ENCODE results near the gene DPEP3.

DPEP3 gene

DNA sequence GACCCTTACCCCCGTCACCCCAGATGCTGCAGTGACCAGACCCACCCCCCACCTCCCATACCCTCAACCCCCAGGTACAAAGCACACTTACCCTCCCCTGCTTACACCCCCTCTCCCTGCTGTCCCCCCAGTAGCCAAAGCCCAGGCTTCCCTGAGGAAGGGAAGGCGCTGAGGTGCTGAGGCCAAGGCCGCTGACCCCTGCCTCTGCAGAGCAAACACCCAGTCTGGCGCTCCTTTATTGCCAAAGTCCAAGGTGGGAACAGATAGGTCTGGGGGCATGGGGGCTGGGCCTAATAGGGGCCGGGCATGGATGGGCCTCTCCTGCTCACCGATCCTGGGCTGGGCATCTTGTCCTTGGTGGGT, 37.1 kb downstream of the DPEP3 start:
- Histone ChIP-seq H3F3A (ENCODE audit: insufficient read depth, low read length) (no peaks in the 10 kb centered on the region), H3K36me3 (ENCODE audit: insufficient read depth, low read length) (peaks cover 14% of the 10 kb centered on the region; the same call in 1 of the 2 replicates), H3K9me3 (ENCODE audit: low read length) (no peaks in the 10 kb centered on the region), H2AFZ (ENCODE audit: low read length) (no peak overlapping the region), H3K27me3 (ENCODE audit: insufficient read depth, low read length) (no peaks in the 10 kb centered on the region), H3K4me1 (ENCODE audit: insufficient read depth, low read length, severe bottlenecking) (peaks cover 39% of the 10 kb centered on the region), H3K79me2 (ENCODE audit: insufficient read depth, low read length) (no peaks in the 10 kb centered on the region), H3K27ac (ENCODE audit: low read depth, low read length, poor library complexity, severe bottlenecking) (peak overlapping the region; percentile 40), H3K4me3 (ENCODE audit: low read depth, low read length, poor library complexity, severe bottlenecking) (no peak overlapping the region), H3K4me2 (ENCODE audit: low read length) (no peak overlapping the region; the same call in 1 of the 2 replicates), H3K9ac (ENCODE audit: low read length) (no peak overlapping the region), H3K9me2 (ENCODE audit: low read depth, low read length) (no peaks in the 10 kb centered on the region), H4K20me1 (ENCODE audit: insufficient read depth, low read length) (no peaks in the 10 kb centered on the region)
- TF ChIP-seq EZH2 (IDR thresholded peaks at IDR 0.05; ENCODE audit: borderline replicate concordance, low read length), result no peak
- TF ChIP-seq, protein P1, sequence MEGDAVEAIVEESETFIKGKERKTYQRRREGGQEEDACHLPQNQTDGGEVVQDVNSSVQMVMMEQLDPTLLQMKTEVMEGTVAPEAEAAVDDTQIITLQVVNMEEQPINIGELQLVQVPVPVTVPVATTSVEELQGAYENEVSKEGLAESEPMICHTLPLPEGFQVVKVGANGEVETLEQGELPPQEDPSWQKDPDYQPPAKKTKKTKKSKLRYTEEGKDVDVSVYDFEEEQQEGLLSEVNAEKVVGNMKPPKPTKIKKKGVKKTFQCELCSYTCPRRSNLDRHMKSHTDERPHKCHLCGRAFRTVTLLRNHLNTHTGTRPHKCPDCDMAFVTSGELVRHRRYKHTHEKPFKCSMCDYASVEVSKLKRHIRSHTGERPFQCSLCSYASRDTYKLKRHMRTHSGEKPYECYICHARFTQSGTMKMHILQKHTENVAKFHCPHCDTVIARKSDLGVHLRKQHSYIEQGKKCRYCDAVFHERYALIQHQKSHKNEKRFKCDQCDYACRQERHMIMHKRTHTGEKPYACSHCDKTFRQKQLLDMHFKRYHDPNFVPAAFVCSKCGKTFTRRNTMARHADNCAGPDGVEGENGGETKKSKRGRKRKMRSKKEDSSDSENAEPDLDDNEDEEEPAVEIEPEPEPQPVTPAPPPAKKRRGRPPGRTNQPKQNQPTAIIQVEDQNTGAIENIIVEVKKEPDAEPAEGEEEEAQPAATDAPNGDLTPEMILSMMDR (IDR thresholded peaks at IDR 0.05; ENCODE audit: low read length), result no peak

DNA sequence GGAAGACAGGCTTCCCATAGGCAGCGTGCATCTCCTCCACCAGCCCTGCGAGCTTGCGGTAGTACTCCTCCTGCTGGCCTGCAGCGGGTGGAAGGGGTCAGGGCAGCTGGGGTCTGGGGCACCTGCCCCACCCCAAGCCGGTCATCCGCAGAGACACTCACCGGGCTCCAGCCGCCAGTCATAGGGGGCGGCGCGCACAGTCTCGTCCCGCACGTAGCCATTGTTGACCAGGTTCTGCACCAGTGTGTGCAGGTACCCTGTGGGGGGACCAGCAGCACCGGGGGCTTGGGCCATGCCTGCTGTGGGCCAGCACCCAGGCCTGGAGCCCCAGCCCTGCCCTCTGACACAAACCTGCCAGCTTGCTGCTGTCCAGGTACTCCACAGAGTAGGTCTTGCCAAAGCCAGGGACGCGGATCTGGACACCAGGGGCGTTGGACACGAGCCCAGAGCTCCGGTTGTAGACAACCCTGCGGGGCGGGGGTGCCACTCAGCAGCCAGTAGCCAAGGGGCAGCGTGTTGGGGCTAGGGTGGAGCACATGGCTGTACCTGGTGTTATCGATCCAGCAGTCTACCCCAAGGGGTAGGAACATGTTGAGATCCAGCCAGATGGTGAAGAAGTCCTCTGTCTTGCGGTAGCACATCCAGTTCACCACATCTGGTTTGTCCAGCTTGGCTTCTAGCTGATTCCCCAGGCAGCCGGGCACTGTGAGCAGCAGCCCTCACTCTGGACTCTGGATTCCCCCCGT, 37.6 kb downstream of the DPEP3 start:
- no peaks in the 10 kb centered on the region for H3K9me2 ChIP-seq (ENCODE audit: low read depth, low read length)
- H3K4me2 ChIP-seq (ENCODE audit: low read length), result no peak overlapping the region
- H3K9me3 ChIP-seq (ENCODE audit: low read length), result no peaks in the 10 kb centered on the region
- no peaks in the 10 kb centered on the region for H3K79me2 ChIP-seq (ENCODE audit: insufficient read depth, low read length)
- peaks cover 39% of the 10 kb centered on the region for H3K4me1 ChIP-seq (ENCODE audit: insufficient read depth, low read length, severe bottlenecking)
- H2AFZ ChIP-seq (ENCODE audit: low read length), result no peak overlapping the region
- H3K9ac ChIP-seq (ENCODE audit: low read length), result no peak overlapping the region
- H3K27me3 ChIP-seq (ENCODE audit: insufficient read depth, low read length), result no peaks in the 10 kb centered on the region
- no peak overlapping the region for H3K27ac ChIP-seq (ENCODE audit: low read depth, low read length, poor library complexity, severe bottlenecking)
- H3K4me3 ChIP-seq (ENCODE audit: low read depth, low read length, poor library complexity, severe bottlenecking), result no peak overlapping the region
- TF ChIP-seq EZH2 (IDR thresholded peaks at IDR 0.05; ENCODE audit: borderline replicate concordance, low read length), result no peak
- no peaks in the 10 kb centered on the region for H4K20me1 ChIP-seq (ENCODE audit: insufficient read depth, low read length)
- peaks cover 14% of the 10 kb centered on the region; the same call in 1 of the 2 replicates for H3K36me3 ChIP-seq (ENCODE audit: insufficient read depth, low read length)
- H3F3A ChIP-seq (ENCODE audit: insufficient read depth, low read length), result no peaks in the 10 kb centered on the region

- H3K4me2 ChIP-seq (ENCODE audit: low read length), result no peak overlapping the region
- TF ChIP-seq, protein P1 (IDR thresholded peaks at IDR 0.05; ENCODE audit: low read length), result peak; percentile 85
- TF ChIP-seq EZH2 (IDR thresholded peaks at IDR 0.05; ENCODE audit: borderline replicate concordance, low read length), result no peak
- H3K9me2 ChIP-seq (ENCODE audit: low read depth, low read length), result no peaks in the 10 kb centered on the region
- H3F3A ChIP-seq (ENCODE audit: insufficient read depth, low read length), result no peaks in the 10 kb centered on the region
- peaks cover 43% of the 10 kb centered on the region for H3K4me1 ChIP-seq (ENCODE audit: insufficient read depth, low read length, severe bottlenecking)
- no peak overlapping the region; the same call in 1 of the 2 replicates for H3K9ac ChIP-seq (ENCODE audit: low read length)
- H3K9me3 ChIP-seq (ENCODE audit: low read length), result no peaks in the 10 kb centered on the region
- H3K36me3 ChIP-seq (ENCODE audit: insufficient read depth, low read length), result peaks cover 14% of the 10 kb centered on the region; the same call in 1 of the 2 replicates
- no peak overlapping the region for H2AFZ ChIP-seq (ENCODE audit: low read length)
- H3K79me2 ChIP-seq (ENCODE audit: insufficient read depth, low read length), result no peaks in the 10 kb centered on the region
- H3K4me3 ChIP-seq (ENCODE audit: low read depth, low read length, poor library complexity, severe bottlenecking), result no peak overlapping the region
- no peak overlapping the region for H3K27ac ChIP-seq (ENCODE audit: low read depth, low read length, poor library complexity, severe bottlenecking)
- H3K27me3 ChIP-seq (ENCODE audit: insufficient read depth, low read length), result no peaks in the 10 kb centered on the region
- H4K20me1 ChIP-seq (ENCODE audit: insufficient read depth, low read length), result no peaks in the 10 kb centered on the region
Measured at GRCh38 chr16:67942200-67942509, 38.1 kb downstream of the DPEP3 start.

All from OCI-LY1 (cell line).